Heart left ventricle (tissue), 16 donors: Measurements from ENCODE around the gene CTDSP2. TPM values are rescaled to one million over a fixed set of nuclear protein-coding genes. Genes with fewer than 3 reads are reported as not detected.

Source experiments
- ATAC-seq, 4 donors: fragments of 200-7000 bp; cut with Tn5 transposase; one replicate each; pipeline ENCODE4 v1.9.1; 2020 to 2022; ENCODE audit warnings: moderate library complexity in 4 of 4, mild to moderate bottlenecking in 3 of 4, moderate number of reproducible peaks in 1 of 4
- DNase-seq, 5 donors: peaks; one replicate each; pipeline ENCODE4 v3.0.0-alpha.2; 2020
- H3K27ac ChIP-seq, 12 donors: fragments of 200-600 bp; sonication (generic) in 4 of 12; one replicate each; pipeline versions ENCODE4 v1.5.0 to v1.8.0; 2016 to 2022; ENCODE audit warnings: mild to moderate bottlenecking in 2 of 12
- H3K27me3 ChIP-seq, 9 donors: fragments of 200-600 bp; sonication (generic) in 2 of 9; one replicate each; pipeline versions ENCODE4 v1.5.1 to v1.8.0; 2016 to 2022; ENCODE audit warnings: mild to moderate bottlenecking in 3 of 9
- H3K36me3 ChIP-seq, 9 donors: fragments of 200-600 bp; sonication (generic) in 2 of 9; one replicate each; pipeline versions ENCODE4 v1.5.0 to v1.8.0; 2018 to 2022; ENCODE audit warnings: mild to moderate bottlenecking in 2 of 9
- H3K4me1 ChIP-seq, 12 donors: fragments of 200-600 bp; sonication (generic) in 4 of 12; one replicate each; pipeline versions ENCODE4 v1.5.0 to v1.8.0; 2016 to 2022; ENCODE audit warnings: mild to moderate bottlenecking in 3 of 12
- H3K4me3 ChIP-seq, 12 donors: fragments of 200-600 bp; sonication (generic) in 4 of 12; one replicate each; pipeline versions ENCODE4 v1.5.0 to v1.8.0; 2017 to 2022; ENCODE audit warnings: mild to moderate bottlenecking in 9 of 12, moderate library complexity in 4 of 12
- H3K9me3 ChIP-seq, 12 donors: fragments of 200-600 bp; sonication (generic) in 4 of 12; one replicate each; pipeline versions ENCODE4 v1.5.0 to v1.8.0; 2016 to 2022; ENCODE audit warnings: mild to moderate bottlenecking in 1 of 12
- CTCF ChIP-seq, 12 donors: fragments of 200-600 bp; sonication (generic) in 4 of 12; IDR thresholded peaks; one replicate each; pipeline versions ENCODE4 v1.5.0 to v1.8.0; 2018 to 2022; ENCODE audit warnings: antibody characterized with exemption in 12 of 12, mild to moderate bottlenecking in 5 of 12
- POLR2A ChIP-seq, 2 donors: fragments of 450-650 bp; IDR thresholded peaks; one replicate each; pipeline ENCODE4 v1.6.1; 2017; ENCODE audit warnings: antibody characterized with exemption in 2 of 2, mild to moderate bottlenecking in 2 of 2, moderate library complexity in 2 of 2
- WGBS, 4 donors: extraction: QIAGEN DNeasy Blood & Tissue Kit in 2 of 4; methylation state at CpG; one replicate each; pipeline versions ENCODE4 v1.1.5 to v1.1.7; 2013 to 2018; 5-methylcytosine and 5-hydroxymethylcytosine counted together
- intact Hi-C, 10 donors: fragments of 100-400 bp; cut with DNase I; formaldehyde crosslinking; loops; one replicate each; pipeline versions ENCODE4 v1.11.1 to v1.14.2; 2022
- polyA plus RNA-seq, 2 donors: library from polyadenylated mRNA; stranded (reverse); fragments of 200-250 nt; gene quantifications; one replicate each; pipeline ENCODE4 v1.2.3, GENCODE V29; 2013
- total RNA-seq, 9 donors: library from RNA; depleted of rRNA in 2 of 9; stranded (reverse); fragments of >200 nt in 2 of 9; fragmentation: NEBNext Ultra II Directional in 3 of 9; extraction: Animal tissue kit (Norgen Biotek cat#: 25700) in 3 of 9; gene quantifications; one replicate each; pipeline versions ENCODE4 v1.1.0 to v1.2.4, GENCODE V29; 2016 to 2023
- donor health status: ischemic (EF 13 %, LVEDD 7.1; RV severe dilation, severe dysfunction).
- donor health status: healthy with polysubstance abuse.
- donor health status: DM: no; HTN: yes; CAD: no.
- donor health status: DM: no; HTN: no; CAD: no.
- donor health status: ischemic (EF 25% LVEDD 6.9; RV normal size, moderate dysfunction).
- donor health status: ischemic (EF 25% LVEDD 5.7; RV mildly dilated, moderate dysfunction).
- donor health status: healthy.
- donor health status: DM: yes; HTN: yes; CAD: no.
- donor health status: ischemic (EF 35%, LVEDD 5.7; RV mildly dilated, moderate dysfunction).
- donor health status: nonischemic (EF 11% LVEDD 7.7; RV severe dilation, severe dysfunction).
- donor health status: DM: yes; HTN: yes; CAD: no.
- donor health status: PGD.
- donor health status: ischemic (EF 29% LVEDD 5.4; RV normal size, mild dysfunction).
- donor health status: nonischemic (EF 23%, LVEDD 6.1; RV moderate dilation, normal function).

Gene CTDSP2
- total and polyA plus RNA-seq, 11 donors = 28.0 to 191 (median 82.9) TPM

- ATAC-seq (no peak), DNase-seq (no peak)
- TF ChIP-seq CTCF (IDR thresholded peaks at IDR 0.05) = no peak
- TF ChIP-seq POLR2A (IDR thresholded peaks at IDR 0.05) = no peak
- Histone ChIP-seq H3K27ac (peak overlapping the region in 9 of 12 donors; percentile 33 to 82 (median 51)), H3K4me1 (peaks cover 52 to 100% (median 99%) of the 10 kb centered on the region in 12 donors), H3K9me3 (no peaks in the 10 kb centered on the region), H3K36me3 (peaks cover 0 to 22% (median 6%) of the 10 kb centered on the region in 9 donors), H3K4me3 (peak overlapping the region in 1 of 12 donors; percentile 22), H3K27me3 (no peaks in the 10 kb centered on the region)
- intact Hi-C loops = no loop called here
- 29 to 54% (median 30%) methylated on average over 1 of the region's 1 CpG; no CpG with 5 or more reads in 1 of the 4 donors for WGBS, 4 donors
Measured at GRCh38 chr12:57834086-57834876, 12.2 kb downstream of the CTDSP2 start.

GRCh38 chr12:57833672-57834071 lies 12.9 kb downstream of the CTDSP2 start:
- ATAC-seq (no peak), DNase-seq (no peak)
- 58 to 70% (median 66%) methylated on average over 3 of the region's 3 CpGs for WGBS, 4 donors
- Histone ChIP-seq H3K4me3 (peak overlapping the region in 3 of 12 donors; percentile 11 to 22 (median 14)), H3K4me1 (peaks cover 46 to 100% (median 97%) of the 10 kb centered on the region in 12 donors), H3K27me3 (no peaks in the 10 kb centered on the region), H3K27ac (peak overlapping the region in 10 of 12 donors; percentile 14 to 82 (median 64)), H3K9me3 (no peaks in the 10 kb centered on the region), H3K36me3 (peaks cover 0 to 28% (median 12%) of the 10 kb centered on the region in 9 donors)
- TF ChIP-seq POLR2A (IDR thresholded peaks at IDR 0.05) = no peak
- no peak for TF ChIP-seq CTCF (IDR thresholded peaks at IDR 0.05)
- intact Hi-C loops = loop anchor here in 5 of 10 donors (1.0 to 2.0 kb wide), 3 partner anchors 11 to 63 kb away; no protein-coding TSS in a partner anchor

- ATAC-seq = peak in 2 of 4 donors; percentile 10 to 11
- no peak for DNase-seq
- WGBS, 4 donors = 30 to 40% (median 31%) methylated on average over 10 of the region's 10 CpGs
- intact Hi-C loops = loop anchor here in 5 of 10 donors (1.0 to 2.0 kb wide), 3 partner anchors 11 to 64 kb away; no protein-coding TSS in a partner anchor
- Histone ChIP-seq H3K9me3 (no peaks in the 10 kb centered on the region), H3K4me1 (peaks cover 40 to 97% (median 92%) of the 10 kb centered on the region in 12 donors), H3K4me3 (peak overlapping the region in 4 of 12 donors; percentile 1 to 22 (median 12)), H3K36me3 (peaks cover 0 to 36% (median 19%) of the 10 kb centered on the region in 9 donors), H3K27me3 (no peaks in the 10 kb centered on the region), H3K27ac (peak overlapping the region in 11 of 12 donors; percentile 14 to 82 (median 64))
- no peak for TF ChIP-seq CTCF (IDR thresholded peaks at IDR 0.05)
- TF ChIP-seq POLR2A (IDR thresholded peaks at IDR 0.05) = no peak
Measured at GRCh38 chr12:57832966-57833365, 13.6 kb downstream of the CTDSP2 start.

GRCh38 chr12:57830393-57830792 lies 16.1 kb downstream of the CTDSP2 start:
- Histone ChIP-seq H3K27ac (peak overlapping the region in 7 of 12 donors; percentile 33 to 82 (median 64)), H3K27me3 (no peaks in the 10 kb centered on the region), H3K4me3 (no peak overlapping the region), H3K4me1 (peaks cover 24 to 90% (median 73%) of the 10 kb centered on the region in 12 donors), H3K36me3 (peaks cover 3 to 61% (median 45%) of the 10 kb centered on the region in 9 donors), H3K9me3 (no peaks in the 10 kb centered on the region)
- intact Hi-C loops = loop anchor here in 3 of 10 donors (2.0 kb wide), 1 partner anchor 66 kb away; no protein-coding TSS in a partner anchor
- TF ChIP-seq POLR2A (IDR thresholded peaks at IDR 0.05) (no peak), CTCF (IDR thresholded peaks at IDR 0.05) (no peak)
- DNase-seq (no peak), ATAC-seq (no peak)
- 76 to 82% (median 81%) methylated on average over 2 of the region's 2 CpGs for WGBS, 4 donors
